ENCODE results near the gene STPG1. TPM values are rescaled to one million over a fixed set of nuclear protein-coding genes. Genes with fewer than 3 reads are reported as not detected.

The STPG1 gene
- total RNA-seq, 3 donors from 2014 or later, result 15.9 to 25.4 (median 17.9) TPM

- H3K9me3 ChIP-seq, result no peaks in the 10 kb centered on the region
- no peaks in the 10 kb centered on the region for H3K4me1 ChIP-seq (ENCODE audit: low read depth)
- H3K4me3 ChIP-seq, result no peak overlapping the region
- ATAC-seq, result peak; percentile 55
- intact Hi-C loops (cut with DNase I, micrococcal nuclease), result no loop called here
- no peak for DNase-seq
- TF ChIP-seq CTCF (IDR thresholded peaks at IDR 0.05), result no peak
- H3K36me3 ChIP-seq (ENCODE audit: low read depth), result no peaks in the 10 kb centered on the region
Measured at GRCh38 chr1:24374891-24375786, 38.4 kb downstream of the STPG1 start.

- DNase-seq (no peak), ATAC-seq (no peak)
- intact Hi-C loops (cut with DNase I, micrococcal nuclease), result no loop called here
- no peak overlapping the region for H3K4me3 ChIP-seq
- no peaks in the 10 kb centered on the region for H3K4me1 ChIP-seq (ENCODE audit: low read depth)
- H3K36me3 ChIP-seq (ENCODE audit: low read depth), result no peaks in the 10 kb centered on the region
- no peak for TF ChIP-seq CTCF (IDR thresholded peaks at IDR 0.05)
- H3K9me3 ChIP-seq, result no peaks in the 10 kb centered on the region
Measured at GRCh38 chr1:24373710-24374109, 39.9 kb downstream of the STPG1 start.

GRCh38 chr1:24373044-24373443 lies 40.5 kb downstream of the STPG1 start:
- H3K9me3 ChIP-seq, result no peaks in the 10 kb centered on the region
- no peaks in the 10 kb centered on the region for H3K36me3 ChIP-seq (ENCODE audit: low read depth)
- ATAC-seq (peak; percentile 60), DNase-seq (no peak)
- no peaks in the 10 kb centered on the region for H3K4me1 ChIP-seq (ENCODE audit: low read depth)
- no peak for TF ChIP-seq CTCF (IDR thresholded peaks at IDR 0.05)
- H3K4me3 ChIP-seq, result no peak overlapping the region
- intact Hi-C loops (cut with DNase I, micrococcal nuclease), result no loop called here

- Histone ChIP-seq H3K4me1 (ENCODE audit: low read depth) (peaks cover 13% of the 10 kb centered on the region), H3K4me3 (no peak overlapping the region), H3K9me3 (no peaks in the 10 kb centered on the region), H3K36me3 (ENCODE audit: low read depth) (no peaks in the 10 kb centered on the region)
- TF ChIP-seq CTCF (IDR thresholded peaks at IDR 0.05), result no peak
- no peak for ATAC-seq
- DNase-seq, result no peak
- intact Hi-C loops (cut with DNase I, micrococcal nuclease), result no loop called here
Measured at GRCh38 chr1:24369801-24370200, 43.8 kb downstream of the STPG1 start.

GRCh38 chr1:24369199-24369598 lies 44.4 kb downstream of the STPG1 start:
- Histone ChIP-seq H3K4me1 (ENCODE audit: low read depth) (peaks cover 16% of the 10 kb centered on the region), H3K36me3 (ENCODE audit: low read depth) (no peaks in the 10 kb centered on the region), H3K9me3 (no peaks in the 10 kb centered on the region), H3K4me3 (no peak overlapping the region)
- intact Hi-C loops (cut with DNase I, micrococcal nuclease), result no loop called here
- no peak for TF ChIP-seq CTCF (IDR thresholded peaks at IDR 0.05)
- ATAC-seq (no peak), DNase-seq (no peak)

All from mucosa of descending colon (tissue), 3 donors.